H1 (cell line): ENCODE data around the gene TRIM46. TPM values are rescaled to one million over a fixed set of nuclear protein-coding genes. Genes with fewer than 3 reads are reported as not detected.
"Not testable (repeated sequence)": the region's sequence is repeated elsewhere in the genome, so short reads cannot be mapped to it uniquely, and the experiment has no call there.

Experiments
- CTCF ChIA-PET: fragments of 300-600 bp; sonication (Branson Sonifier 250); formaldehyde crosslinking; loops from one replicate; lab custom pipeline; 2021; ENCODE audit not compliant: partially characterized antibody; lab: Charles Lee
- POLR2A ChIA-PET: fragments of 300-600 bp; sonication (Branson Sonifier 250); formaldehyde crosslinking; loops from one replicate; lab custom pipeline; 2021; ENCODE audit warnings: inconsistent platforms; ENCODE audit not compliant: partially characterized antibody; lab: Charles Lee
- DNase-seq, 2 experiments: peaks; one replicate each; pipeline versions ENCODE4 v3.0.0 to v3.0.0-alpha.2; 2010 to 2022; ENCODE audit warnings: low spot score in 2 of 2, low read depth in 1 of 2, mixed read lengths in 1 of 2
- FAIRE-seq: peaks from 2 replicates; lab custom pipeline; 2011; peaks lifted over from hg19 to GRCh38; lab: Jason Lieb, UNC
- H2AFZ ChIP-seq: 2 replicates; pipeline ENCODE4 v1.8.1; 2012; ENCODE audit warnings: low read length, inconsistent platforms
- H2AK5ac ChIP-seq: 2 replicates; pipeline ENCODE4 v1.6.1; 2013; ENCODE audit warnings: low read depth, low read length
- H2BK120ac ChIP-seq: replicated peaks from 2 replicates; pipeline ENCODE3; 2013; ENCODE audit warnings: low read depth, low read length, inconsistent platforms
- H2BK12ac ChIP-seq: 2 replicates; pipeline ENCODE4 v1.6.1; 2013; ENCODE audit warnings: low read depth, low read length
- H2BK15ac ChIP-seq: 2 replicates; pipeline ENCODE4 v1.6.1; 2013; ENCODE audit warnings: low read length
- H2BK20ac ChIP-seq: 2 replicates; pipeline ENCODE4 v1.6.1; 2013; ENCODE audit warnings: low read length
- H2BK5ac ChIP-seq: 2 replicates; pipeline ENCODE4 v1.6.1; 2013; ENCODE audit warnings: low read depth, low read length
- H3K14ac ChIP-seq: 2 replicates; pipeline ENCODE4 v1.6.1; 2013; ENCODE audit warnings: inconsistent platforms; ENCODE audit not compliant: insufficient read length
- H3K18ac ChIP-seq: 2 replicates; pipeline ENCODE4 v1.6.1; 2013; ENCODE audit warnings: low read length; ENCODE audit errors: extremely low read depth
- H3K23ac ChIP-seq: 2 replicates; pipeline ENCODE4 v1.6.1; 2013; ENCODE audit warnings: inconsistent platforms; ENCODE audit not compliant: insufficient read length
- H3K23me2 ChIP-seq: 2 replicates; pipeline ENCODE4 v1.6.1; 2013; ENCODE audit warnings: low read depth, low read length
- H3K27ac ChIP-seq: 2 replicates; pipeline ENCODE4 v1.6.1; 2011; ENCODE audit warnings: low read depth, low read length, inconsistent platforms
- H3K27me3 ChIP-seq, 4 experiments: replicated peaks in 1 of 4; 1 replicate in 1 of 4; 2 replicates in 3 of 4; pipeline versions ENCODE4 v1.6.1 to v1.8.1; 2011 to 2013; ENCODE audit warnings: low read length in 3 of 4, mild to moderate bottlenecking in 3 of 4, inconsistent platforms in 2 of 4, mixed read lengths in 2 of 4, moderate library complexity in 1 of 4; ENCODE audit not compliant: control insufficient read depth in 3 of 4, insufficient read depth in 3 of 4; ENCODE audit errors: extremely low read depth in 1 of 4
- H3K36me3 ChIP-seq, 4 experiments: 2 replicates each; pipeline versions ENCODE4 v1.6.1 to v1.8.1; 2011 to 2013; ENCODE audit warnings: mild to moderate bottlenecking in 4 of 4, low read length in 3 of 4, moderate library complexity in 2 of 4, control low read depth in 1 of 4, inconsistent platforms in 1 of 4; ENCODE audit not compliant: insufficient read depth in 4 of 4, control insufficient read depth in 2 of 4
- H3K4ac ChIP-seq: replicated peaks from 2 replicates; pipeline ENCODE3; 2013; ENCODE audit warnings: low read length, low read depth, mixed read lengths, inconsistent platforms; ENCODE audit not compliant: insufficient read length
- H3K4me1 ChIP-seq, 4 experiments: replicated peaks in 1 of 4; 1 replicate in 1 of 4; 2 replicates in 3 of 4; pipeline versions ENCODE4 v1.6.1 to v1.8.1; 2011 to 2013; ENCODE audit warnings: low read length in 3 of 4, inconsistent platforms in 2 of 4, mixed read lengths in 1 of 4; ENCODE audit not compliant: insufficient read depth in 4 of 4, control insufficient read depth in 3 of 4
- H3K4me2 ChIP-seq, 2 experiments: 2 replicates each; pipeline versions ENCODE4 v1.6.1 to v1.8.1; 2011 to 2013; ENCODE audit warnings: low read depth in 2 of 2, low read length in 2 of 2, control low read depth in 1 of 2, inconsistent platforms in 1 of 2, mild to moderate bottlenecking in 1 of 2; ENCODE audit not compliant: insufficient read depth in 1 of 2
- H3K4me3 ChIP-seq, 4 experiments: fragments of 200-600, 300-600 bp in 1 of 4; sonication (generic), shearing (Covaris generic), sonication (Bioruptor Twin) in 1 of 4; 2 replicates each; pipeline versions ENCODE4 v1.5.1 to v1.8.1; 2011 to 2016; ENCODE audit warnings: low read length in 4 of 4, low read depth in 3 of 4, control low read depth in 2 of 4, inconsistent platforms in 2 of 4, mild to moderate bottlenecking in 2 of 4, mixed read lengths in 1 of 4, moderate library complexity in 1 of 4; ENCODE audit not compliant: insufficient read depth in 2 of 4; ENCODE audit errors: extremely low read depth in 1 of 4
- H3K56ac ChIP-seq: replicated peaks from 2 replicates; pipeline ENCODE3; 2013; ENCODE audit warnings: low read depth, mild to moderate bottlenecking, mixed read lengths, low read length, inconsistent platforms; ENCODE audit not compliant: insufficient read length
- H3K79me1 ChIP-seq: 2 replicates; pipeline ENCODE4 v1.6.1; 2013; ENCODE audit warnings: low read depth, low read length, control low read depth
- H3K79me2 ChIP-seq, 2 experiments: 2 replicates each; pipeline versions ENCODE4 v1.6.1 to v1.8.1; 2012 to 2013; ENCODE audit warnings: low read length in 2 of 2, mild to moderate bottlenecking in 2 of 2, inconsistent platforms in 1 of 2; ENCODE audit not compliant: insufficient read depth in 2 of 2, control insufficient read depth in 1 of 2
- H3K9ac ChIP-seq, 4 experiments: replicated peaks in 1 of 4; 1 replicate in 1 of 4; 2 replicates in 3 of 4; pipeline versions ENCODE4 v1.6.1 to v1.8.1; 2011 to 2013; ENCODE audit warnings: low read depth in 3 of 4, low read length in 3 of 4, control low read depth in 2 of 4, mild to moderate bottlenecking in 2 of 4, moderate library complexity in 2 of 4, inconsistent platforms in 1 of 4; ENCODE audit errors: extremely low read depth in 1 of 4
- H3K9me3 ChIP-seq, 2 experiments: 2 replicates each; pipeline versions ENCODE4 v1.6.1 to v1.8.1; 2012 to 2013; ENCODE audit warnings: mild to moderate bottlenecking in 2 of 2, moderate library complexity in 2 of 2, control low read depth in 1 of 2, inconsistent platforms in 1 of 2, low read depth in 1 of 2, low read length in 1 of 2, mixed read lengths in 1 of 2; ENCODE audit not compliant: insufficient read depth in 2 of 2
- H4K20me1 ChIP-seq, 2 experiments: replicated peaks in 1 of 2; 2 replicates each; pipeline versions ENCODE3 to v1.8.1; 2011 to 2013; ENCODE audit warnings: inconsistent platforms in 2 of 2, low read length in 2 of 2, mild to moderate bottlenecking in 1 of 2; ENCODE audit not compliant: insufficient read depth in 2 of 2, control insufficient read depth in 1 of 2
- H4K5ac ChIP-seq: 2 replicates; pipeline ENCODE4 v1.6.1; 2013; ENCODE audit warnings: low read length, low read depth, mixed read lengths, inconsistent platforms; ENCODE audit not compliant: insufficient read length
- H4K8ac ChIP-seq: 2 replicates; pipeline ENCODE4 v1.8.0; 2013; ENCODE audit warnings: mild to moderate bottlenecking, moderate library complexity, low read length, inconsistent platforms; ENCODE audit not compliant: insufficient read depth; ENCODE audit errors: extremely low read depth
- H4K91ac ChIP-seq: replicated peaks from 2 replicates; pipeline ENCODE3; 2013; ENCODE audit warnings: low read length, mixed read lengths, inconsistent platforms; ENCODE audit not compliant: insufficient read length
- ATF2 ChIP-seq: IDR thresholded peaks from 2 replicates; pipeline ENCODE4 v1.6.1; 2012; ENCODE audit warnings: low read length, inconsistent platforms
- KDM4A ChIP-seq: IDR thresholded peaks from one replicate; pipeline ENCODE4 v1.7.1; 2012; ENCODE audit warnings: low read depth, mild to moderate bottlenecking, moderate library complexity, low read length, inconsistent platforms; ENCODE audit not compliant: severe bottlenecking
- PHF8 ChIP-seq: fragments of 200-600 bp; sonication (generic); conservative IDR thresholded peaks from 2 replicates; pipeline ENCODE4 v1.7.1; 2012; ENCODE audit warnings: low read depth, mild to moderate bottlenecking, inconsistent platforms, low read length, moderate library complexity
- WGBS, 2 experiments: shearing (Covaris generic) in 1 of 2; methylation state at CpG; one replicate each; pipeline versions ENCODE4 v1.1.6 to v1.1.7; 2013 to 2015; ENCODE audit warnings: low lambda C conversion rate in 2 of 2, mixed read lengths in 2 of 2, inconsistent platforms in 1 of 2, low coverage in 1 of 2, missing lambda C conversion rate in 1 of 2; ENCODE audit not compliant: insufficient replicate concordance in 2 of 2, insufficient coverage in 1 of 2, insufficient read length in 1 of 2; ENCODE audit errors: extremely low coverage in 1 of 2, missing lambda C conversion rate in 1 of 2; 5-methylcytosine and 5-hydroxymethylcytosine counted together
- polyA plus RNA-seq, 7 experiments: library from polyadenylated mRNA; depleted of rRNA in 3 of 7; stranded (reverse) in 5 of 7; unstranded in 2 of 7; fragments of >200 nt in 5 of 7; fragments of 200-250 nt in 2 of 7; gene quantifications; 1 replicate in 5 of 7; 2 replicates in 1 of 7; 4 replicates in 1 of 7; pipeline versions ENCODE4 v1.2.1 to v1.2.3, GENCODE V29; 2011 to 2013; ENCODE audit warnings: missing spikeins in 2 of 7, mixed read lengths in 2 of 7
- total RNA-seq: library from RNA; stranded (reverse); fragmentation: NEBNext Ultra II Directional; extraction: Animal tissue kit (Norgen Biotek cat#: 25700); gene quantifications from 2 replicates; pipeline ENCODE4 v1.2.1, GENCODE V29; 2021

TRIM46 gene
- total and polyA plus RNA-seq, 2 of the 8 experiments (the other 6 are each of a cell fraction or from before 2014, with no cell fraction given) = 15.5 to 21.6 TPM

GRCh38 chr1:155193991-155194240 is 20.3 kb downstream of the TRIM46 start:
- ChIA-PET POLR2A (interaction anchor here (0.6 to 19.4 kb wide), 34 partner anchors 13 to 249 kb away, joined by 3 to 512 read pairs (median 4); partner anchors contain the start of genes CLK2, ENTREP3, FLAD1 and HCN3), CTCF (interaction anchor here (0.7 to 5.1 kb wide), 27 partner anchors 9 to 1086 kb away, joined by 3 to 107 read pairs (median 4); partner anchors contain the start of genes ENTREP3, KRTCAP2, MTX1 and THBS3)
- peak overlapping the region; percentile 96 for H4K8ac ChIP-seq
- H3K56ac ChIP-seq = peak overlapping the region; percentile 62
- not testable (repeated sequence) for H3K27me3 ChIP-seq, H3K14ac ChIP-seq, DNase-seq, H3K9me3 ChIP-seq, FAIRE-seq, H3K23ac ChIP-seq, H2AFZ ChIP-seq
- peak overlapping the region; percentile 100 for H2BK12ac ChIP-seq
- H4K20me1 ChIP-seq = peaks cover 10 to 23% of the 10 kb centered on the region in 2 experiments
- peaks cover 9 to 31% (median 25%) of the 10 kb centered on the region in 4 experiments for H3K4me1 ChIP-seq
- peaks cover 6 to 34% of the 10 kb centered on the region in 2 experiments; a peak in 3 of 4 replicates for H3K79me2 ChIP-seq
- H3K79me1 ChIP-seq = peaks cover 14% of the 10 kb centered on the region
- peaks cover 20 to 30% (median 21%) of the 10 kb centered on the region in 4 experiments for H3K36me3 ChIP-seq
- peak overlapping the region; percentile 99 for H4K5ac ChIP-seq
- H3K4ac ChIP-seq = peak overlapping the region; percentile 98
- peak overlapping the region; percentile 94 for H3K27ac ChIP-seq
- H3K4me2 ChIP-seq = peak overlapping the region; percentile 81 to 87
- H2AK5ac ChIP-seq = peak overlapping the region; percentile 69; the same call in 1 of the 2 replicates
- H2BK120ac ChIP-seq = peak overlapping the region; percentile 47
- H3K4me3 ChIP-seq = peak overlapping the region; percentile 60 to 98 (median 96)
- peak overlapping the region; percentile 100 for H4K91ac ChIP-seq
- 2% methylated on average over 16 of the region's 16 CpGs; no CpG with 5 or more reads in 1 of the 2 experiments for WGBS, 2 experiments
- H2BK5ac ChIP-seq = peak overlapping the region; percentile 99
- TF ChIP-seq ATF2 (peak; percentile 22; the same call in 1 of the 2 replicates), PHF8 (0 out of 2 replicates have a peak, but pooled peaks have one; percentile 2), KDM4A (peak; percentile 47)
- TF ChIP-seq, all 59 proteins: peak for 3; not testable (repeated sequence) for 56
- Histone ChIP-seq H3K18ac (peak overlapping the region; percentile 99), H3K9ac (peak overlapping the region in 3 of 4 experiments; percentile 72 to 96 (median 92); a peak in 6 of 7 replicates), H2BK15ac (peak overlapping the region; percentile 97; the same call in 1 of the 2 replicates), H3K23me2 (peaks cover 24% of the 10 kb centered on the region), H2BK20ac (peak overlapping the region; percentile 98; the same call in 1 of the 2 replicates)
